Right atrium auricular region (tissue), 2 donors: ENCODE results near the gene ALG14. TPM values are rescaled to one million over a fixed set of nuclear protein-coding genes. Genes with fewer than 3 reads are reported as not detected.

Experiments used
- DNase-seq: peaks from one replicate; pipeline ENCODE4 v3.0.0-alpha.2; 2019; ENCODE audit warnings: low spot score
- H3K27ac ChIP-seq, 2 donors: fragments of 200-600 bp; sonication (generic); 1 replicate in 1 of 2; 2 replicates in 1 of 2; pipeline ENCODE4 v1.5.1; 2016 to 2019
- H3K27me3 ChIP-seq, 2 donors: fragments of 200-600 bp; sonication (generic); one replicate each; pipeline versions ENCODE4 v1.5.1 to v1.6.0; 2017 to 2019
- H3K36me3 ChIP-seq: fragments of 200-600 bp; sonication (generic); one replicate; pipeline ENCODE4 v1.5.1; 2016
- H3K4me1 ChIP-seq, 2 donors: fragments of 200-600 bp; sonication (generic); one replicate each; pipeline versions ENCODE4 v1.5.1 to v1.6.0; 2017 to 2019
- H3K4me3 ChIP-seq, 2 donors: fragments of 200-600 bp; sonication (generic); 1 replicate in 1 of 2; 2 replicates in 1 of 2; pipeline ENCODE4 v1.5.1; 2017 to 2019; ENCODE audit warnings: mild to moderate bottlenecking in 1 of 2, moderate library complexity in 1 of 2
- H3K9me3 ChIP-seq, 2 donors: fragments of 200-600 bp; sonication (generic); one replicate each; pipeline ENCODE4 v1.5.1; 2019
- CTCF ChIP-seq, 2 donors: fragments of 200-600 bp; sonication (generic); IDR thresholded peaks; one replicate each; pipeline ENCODE4 v1.5.1; 2019; ENCODE audit warnings: antibody characterized with exemption in 2 of 2
- total RNA-seq, 2 donors: library from RNA; depleted of rRNA; stranded (reverse); fragments of >200 nt; gene quantifications; one replicate each; pipeline ENCODE4 v1.1.0, GENCODE V29; 2016

The ALG14 gene
- total RNA-seq, 2 donors from 2014 or later, result 0.74 to 0.79 TPM

- Histone ChIP-seq H3K4me3 (no peak overlapping the region), H3K36me3 (no peaks in the 10 kb centered on the region), H3K27ac (no peak overlapping the region), H3K4me1 (peaks cover 0 to 17% of the 10 kb centered on the region in 2 donors), H3K9me3 (no peaks in the 10 kb centered on the region), H3K27me3 (no peaks in the 10 kb centered on the region)
- TF ChIP-seq CTCF (IDR thresholded peaks at IDR 0.05), result no peak
- DNase-seq, result no peak
Observed at GRCh38 chr1:94994805-94995204, 77.9 kb downstream of the ALG14 start.

GRCh38 chr1:94993931-94994645 lies 78.7 kb downstream of the ALG14 start:
- TF ChIP-seq CTCF (IDR thresholded peaks at IDR 0.05), result no peak
- no peak for DNase-seq
- H3K4me1 ChIP-seq, result peaks cover 0 to 15% of the 10 kb centered on the region in 2 donors
- no peaks in the 10 kb centered on the region for H3K9me3 ChIP-seq
- H3K36me3 ChIP-seq, result no peaks in the 10 kb centered on the region
- H3K27me3 ChIP-seq, result no peaks in the 10 kb centered on the region
- H3K4me3 ChIP-seq, result no peak overlapping the region
- H3K27ac ChIP-seq, result no peak overlapping the region

GRCh38 chr1:94992863-94993563 lies 79.7 kb downstream of the ALG14 start:
- DNase-seq, result no peak
- Histone ChIP-seq H3K27me3 (no peaks in the 10 kb centered on the region), H3K9me3 (no peaks in the 10 kb centered on the region), H3K4me1 (peaks cover 0 to 15% of the 10 kb centered on the region in 2 donors), H3K36me3 (no peaks in the 10 kb centered on the region), H3K27ac (no peak overlapping the region), H3K4me3 (no peak overlapping the region)
- no peak for TF ChIP-seq CTCF (IDR thresholded peaks at IDR 0.05)

- no peak for DNase-seq
- H3K27ac ChIP-seq, result no peak overlapping the region
- no peak for TF ChIP-seq CTCF (IDR thresholded peaks at IDR 0.05)
- no peaks in the 10 kb centered on the region for H3K36me3 ChIP-seq
- no peaks in the 10 kb centered on the region for H3K27me3 ChIP-seq
- H3K4me3 ChIP-seq, result no peak overlapping the region
- peaks cover 0 to 15% of the 10 kb centered on the region in 2 donors for H3K4me1 ChIP-seq
- no peaks in the 10 kb centered on the region for H3K9me3 ChIP-seq
Observed at GRCh38 chr1:94992161-94992560, 80.6 kb downstream of the ALG14 start.

- H3K27ac ChIP-seq, result peak overlapping the region; percentile 4 to 16
Observed at GRCh38 chr1:94989911-94990473, 82.8 kb downstream of the ALG14 start.

More at GRCh38 chr1:94989911-94990473, 82.8 kb downstream of the ALG14 start:
- no peaks in the 10 kb centered on the region for H3K27me3 ChIP-seq
- H3K36me3 ChIP-seq, result no peaks in the 10 kb centered on the region
- DNase-seq, result no peak
- TF ChIP-seq CTCF (IDR thresholded peaks at IDR 0.05), result no peak
- peaks cover 0 to 15% of the 10 kb centered on the region in 2 donors for H3K4me1 ChIP-seq
- H3K4me3 ChIP-seq, result no peak overlapping the region
- H3K9me3 ChIP-seq, result no peaks in the 10 kb centered on the region
